ENCODE data around the gene CNGB1.
"Not testable (repeated sequence)": the region's sequence is repeated elsewhere in the genome, so short reads cannot be mapped to it uniquely, and the experiment has no call there.

The CNGB1 gene

DNA sequence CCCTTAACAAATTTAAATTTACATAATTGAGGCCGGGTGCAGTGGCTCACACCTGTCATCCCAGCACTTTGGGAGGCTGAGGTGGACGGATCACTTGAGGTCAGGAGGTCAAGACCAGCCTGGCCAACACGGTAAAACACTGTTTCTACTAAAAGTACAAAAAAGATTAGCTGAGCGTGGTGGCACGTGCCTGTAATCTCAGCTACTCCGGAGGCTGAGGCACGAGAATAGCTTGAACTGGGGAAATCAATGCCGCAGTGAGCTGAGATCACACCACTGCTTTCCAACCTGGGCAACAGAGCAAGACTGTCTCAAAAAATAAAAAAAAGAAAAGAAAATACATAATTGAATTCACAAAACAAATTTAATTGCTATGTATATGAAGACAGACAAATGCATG is 112.3 kb downstream of the CNGB1 start:
- no peak for DNase-seq (ENCODE audit: low read depth in 2 of 2)

DNA sequence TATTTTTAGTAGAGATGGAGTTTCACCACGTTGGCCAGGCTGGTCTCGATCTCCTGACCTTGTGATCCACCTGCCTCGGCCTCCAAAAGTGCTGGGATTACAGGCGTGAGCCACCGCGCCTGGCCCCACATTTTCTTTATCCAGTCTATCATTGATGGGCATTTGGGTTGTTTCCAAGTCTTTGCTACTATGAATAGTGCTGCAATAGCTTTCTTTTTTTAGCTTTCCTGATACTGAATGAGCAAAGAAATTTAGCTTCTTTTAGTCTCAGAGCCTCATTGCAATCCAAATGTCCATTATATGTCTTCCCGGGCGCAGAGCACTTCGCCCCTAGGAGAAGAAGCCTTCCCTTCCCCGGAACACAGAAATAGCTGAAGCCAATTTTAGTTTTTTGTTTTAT is 112.9 kb downstream of the CNGB1 start:
- DNase-seq (ENCODE audit: low read depth in 2 of 2): not testable (repeated sequence)

GRCh38 chr16:57855188-57855587 is 115.7 kb downstream of the CNGB1 start:
- no peak for DNase-seq (ENCODE audit: low read depth in 2 of 2)

- DNase-seq (ENCODE audit: low read depth in 2 of 2): no peak
Measured at GRCh38 chr16:57852189-57852588, 118.7 kb downstream of the CNGB1 start.

GRCh38 chr16:57848181-57848580 is 122.7 kb downstream of the CNGB1 start:
- no peak for DNase-seq (ENCODE audit: low read depth in 2 of 2)

- DNase-seq (ENCODE audit: low read depth in 2 of 2): not testable (repeated sequence)
Measured at GRCh38 chr16:57846931-57847330, 124.0 kb downstream of the CNGB1 start.

DNA sequence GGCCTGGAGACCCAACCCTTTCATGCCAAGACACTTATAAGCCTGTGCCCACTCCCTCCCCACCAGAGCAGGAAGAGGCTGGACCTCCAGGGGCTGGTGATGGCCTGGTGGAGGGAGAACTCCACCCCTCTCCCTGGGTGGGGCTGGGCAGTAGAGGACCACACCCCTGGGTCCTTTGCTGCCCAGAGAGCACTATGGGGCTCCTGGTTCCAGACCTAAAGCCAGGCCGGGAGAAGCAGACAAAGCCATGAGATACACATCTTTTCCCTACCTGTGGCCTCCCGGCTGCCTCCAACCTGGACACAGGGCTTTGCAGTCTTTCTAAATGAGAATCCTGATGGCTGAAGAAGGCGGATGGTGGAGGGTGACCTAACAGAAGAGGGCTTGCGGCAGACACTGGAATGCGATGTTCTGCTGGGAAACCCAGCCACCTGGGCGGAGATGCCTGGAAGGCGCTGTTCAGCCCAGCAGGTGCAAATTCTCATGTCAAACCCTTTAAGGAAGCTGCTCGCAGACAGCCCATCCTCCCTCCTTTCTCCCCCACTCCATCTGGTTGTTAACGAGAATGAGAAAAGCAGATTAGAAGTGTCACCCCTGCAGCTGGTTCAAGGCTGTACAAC is 124.7 kb downstream of the CNGB1 start:
- no peak for DNase-seq (ENCODE audit: low read depth in 2 of 2)

DNA sequence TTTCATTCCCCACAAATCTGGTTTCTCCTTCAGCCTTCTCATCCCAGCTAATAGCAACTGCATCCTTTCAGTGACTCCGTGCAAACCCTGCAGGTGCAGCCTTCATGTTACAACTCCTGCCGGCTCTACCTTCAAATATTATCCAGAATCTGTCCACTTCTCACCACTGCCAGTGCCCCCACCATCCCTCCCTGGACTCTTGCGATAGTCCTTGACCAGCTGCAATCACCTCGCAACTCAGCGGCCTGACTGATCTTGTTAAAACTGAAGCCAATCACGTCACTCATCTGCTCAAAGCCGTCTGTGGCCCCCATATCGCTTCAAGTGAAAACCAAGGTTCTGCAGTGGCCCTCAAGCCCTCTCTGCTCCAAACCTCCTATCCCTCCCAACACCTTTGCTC is 125.8 kb downstream of the CNGB1 start:
- DNase-seq (ENCODE audit: low read depth in 2 of 2): no peak

GRCh38 chr16:57844416-57845030 is 126.4 kb downstream of the CNGB1 start:
- DNase-seq (ENCODE audit: low read depth in 2 of 2): no peak

GRCh38 chr16:57843400-57843799 is 127.5 kb downstream of the CNGB1 start:
- no peak for DNase-seq (ENCODE audit: low read depth in 2 of 2)

- no peak for DNase-seq (ENCODE audit: low read depth in 2 of 2)
Measured at GRCh38 chr16:57842601-57843000, 128.3 kb downstream of the CNGB1 start.

DNA sequence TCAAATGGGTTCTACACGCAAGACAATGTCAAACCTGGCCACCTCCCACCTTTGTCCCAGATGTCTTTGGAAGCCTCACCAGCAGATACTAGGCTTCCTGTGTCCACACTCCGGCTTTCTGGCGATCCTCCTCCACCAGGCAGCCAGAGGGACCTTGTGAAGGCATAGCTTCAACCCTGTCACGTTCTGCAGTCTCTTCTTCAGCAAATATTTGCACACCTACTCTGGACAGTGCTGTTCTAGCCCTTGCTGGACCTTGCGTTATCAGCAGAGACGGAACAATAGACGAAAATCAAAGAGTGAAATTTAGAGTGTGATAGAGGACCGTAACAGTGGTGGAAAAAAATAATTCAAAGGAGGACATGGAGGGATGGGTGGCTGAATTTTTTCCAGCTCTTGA is 130.1 kb downstream of the CNGB1 start:
- no peak for DNase-seq (ENCODE audit: low read depth in 2 of 2)

GRCh38 chr16:57838161-57838560 is 132.8 kb downstream of the CNGB1 start:
- no peak for DNase-seq (ENCODE audit: low read depth in 2 of 2)

DNA sequence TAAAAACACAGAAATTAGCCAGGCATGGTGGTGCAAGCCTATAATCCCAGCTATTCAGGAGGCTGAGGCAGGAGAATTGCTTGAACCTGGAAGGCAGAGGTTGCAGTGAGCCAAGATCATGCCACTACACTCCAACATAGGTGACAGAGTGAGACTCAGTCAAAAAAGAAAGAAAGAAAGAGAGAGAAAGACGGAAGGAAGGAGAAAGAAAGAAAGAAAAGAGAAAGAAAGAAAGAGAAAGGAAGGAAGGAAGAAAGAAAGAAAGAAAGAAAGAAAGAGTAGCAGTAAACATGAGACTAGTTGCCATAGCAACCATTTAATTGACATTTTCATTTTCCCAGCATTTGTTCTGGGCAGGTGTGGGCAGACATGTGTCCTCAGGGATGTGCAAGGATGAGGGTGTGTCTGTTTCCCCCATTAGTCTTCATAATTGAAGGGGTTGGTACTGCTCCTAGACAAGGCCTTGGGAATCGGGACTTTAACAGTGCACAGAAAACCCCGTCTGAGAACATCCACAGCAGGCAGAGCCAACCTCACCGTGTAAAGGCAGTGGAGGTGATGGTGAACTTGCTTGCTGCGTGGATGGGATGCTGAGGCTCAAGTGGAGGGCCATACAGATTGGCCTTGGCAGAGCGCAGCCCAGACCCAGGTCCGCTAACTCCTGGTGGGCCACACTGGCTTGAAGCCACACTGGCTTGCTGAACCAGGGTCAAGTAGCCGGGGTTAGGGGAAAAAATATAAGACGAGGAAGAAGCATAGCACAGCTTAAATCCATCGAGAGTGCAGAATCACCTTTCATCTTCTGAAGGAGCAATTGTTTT is 133.4 kb downstream of the CNGB1 start:
- DNase-seq (ENCODE audit: low read depth in 2 of 2): no peak

- DNase-seq (ENCODE audit: low read depth in 2 of 2): not testable (repeated sequence)
Measured at GRCh38 chr16:57835439-57835838, 135.5 kb downstream of the CNGB1 start.

DNA sequence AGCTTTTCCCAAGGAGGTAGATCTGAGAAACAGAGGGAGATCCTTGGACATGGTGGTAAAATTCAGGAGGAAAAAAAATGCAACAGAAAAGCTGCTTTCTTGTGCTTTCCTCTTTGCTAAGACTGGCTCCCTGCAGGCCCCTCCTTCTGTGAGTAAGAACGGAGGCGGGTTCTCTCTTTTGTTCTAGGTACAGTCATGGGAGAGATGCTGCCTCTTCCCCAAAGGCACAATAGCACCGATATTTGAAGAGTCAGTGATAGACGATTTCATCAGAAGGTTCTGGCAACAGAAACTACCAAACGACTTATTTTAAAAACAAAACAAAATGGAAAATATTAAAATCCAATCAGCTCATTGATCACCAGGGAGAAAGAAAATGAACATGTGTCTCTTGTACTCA is 136.0 kb downstream of the CNGB1 start:
- no peak for DNase-seq (ENCODE audit: low read depth in 2 of 2)
